ENCODE data around the gene WIPF2.
"Not testable (repeated sequence)": the region's sequence is repeated elsewhere in the genome, so short reads cannot be mapped to it uniquely, and the experiment has no call there.

WIPF2 gene

GRCh38 chr17:40299159-40299757 lies 80.2 kb downstream of the WIPF2 start:
- not testable (repeated sequence) for DNase-seq

- DNase-seq = no peak
Measured at GRCh38 chr17:40301315-40301714, 82.2 kb downstream of the WIPF2 start.

- DNase-seq = peak; percentile 44
Measured at GRCh38 chr17:40303009-40303657, 84.0 kb downstream of the WIPF2 start.

- DNase-seq = peak; percentile 23
Measured at GRCh38 chr17:40303708-40304551, 84.8 kb downstream of the WIPF2 start.

- peak; percentile 12 for DNase-seq
Measured at GRCh38 chr17:40304552-40304863, 85.4 kb downstream of the WIPF2 start.

GRCh38 chr17:40304866-40305265 lies 85.8 kb downstream of the WIPF2 start:
- peak; percentile 23 for DNase-seq

GRCh38 chr17:40306395-40306794 lies 87.3 kb downstream of the WIPF2 start:
- peak; percentile 25 for DNase-seq

- DNase-seq = peak; percentile 36
Measured at GRCh38 chr17:40307001-40307730, 88.1 kb downstream of the WIPF2 start.

GRCh38 chr17:40307740-40308239 lies 88.7 kb downstream of the WIPF2 start:
- peak; percentile 24 for DNase-seq

- DNase-seq = peak; percentile 57
Measured at GRCh38 chr17:40309031-40309948, 90.2 kb downstream of the WIPF2 start, which contains the start of gene RARA. TSS of gene RARA (plus strand) at chr17:40309180. CDS start at chr17:40331219, 22,039 bp downstream.

- DNase-seq = peak; percentile 28
Measured at GRCh38 chr17:40309949-40310510, 90.9 kb downstream of the WIPF2 start.

GRCh38 chr17:40310882-40311391 lies 91.8 kb downstream of the WIPF2 start:
- DNase-seq = peak; percentile 24

- DNase-seq = peak; percentile 28
Measured at GRCh38 chr17:40311575-40311974, 92.5 kb downstream of the WIPF2 start.

- DNase-seq = no peak
Measured at GRCh38 chr17:40312131-40312731, 93.1 kb downstream of the WIPF2 start.

GRCh38 chr17:40312893-40313667 lies 94.0 kb downstream of the WIPF2 start:
- DNase-seq = no peak

- DNase-seq = no peak
Measured at GRCh38 chr17:40313668-40314583, 94.8 kb downstream of the WIPF2 start.

- DNase-seq = peak; percentile 87
Measured at GRCh38 chr17:40314584-40314956, 95.5 kb downstream of the WIPF2 start.

GRCh38 chr17:40315206-40315605 lies 96.1 kb downstream of the WIPF2 start:
- no peak for DNase-seq

Measured in stimulated activated CD8-positive, alpha-beta memory T cell treated with anti-CD3 and anti-CD28 coated beads, Interleukin-4, amount 100 ng/mL, for 48 hours (primary cell).